HK-2 (cell line): ENCODE data around the gene HIP1R.

Experiments
- DNase-seq: peaks from one replicate; pipeline ENCODE4 v3.0.0-alpha.2; 2018; ENCODE audit not compliant: unreplicated experiment

HIP1R gene

DNA sequence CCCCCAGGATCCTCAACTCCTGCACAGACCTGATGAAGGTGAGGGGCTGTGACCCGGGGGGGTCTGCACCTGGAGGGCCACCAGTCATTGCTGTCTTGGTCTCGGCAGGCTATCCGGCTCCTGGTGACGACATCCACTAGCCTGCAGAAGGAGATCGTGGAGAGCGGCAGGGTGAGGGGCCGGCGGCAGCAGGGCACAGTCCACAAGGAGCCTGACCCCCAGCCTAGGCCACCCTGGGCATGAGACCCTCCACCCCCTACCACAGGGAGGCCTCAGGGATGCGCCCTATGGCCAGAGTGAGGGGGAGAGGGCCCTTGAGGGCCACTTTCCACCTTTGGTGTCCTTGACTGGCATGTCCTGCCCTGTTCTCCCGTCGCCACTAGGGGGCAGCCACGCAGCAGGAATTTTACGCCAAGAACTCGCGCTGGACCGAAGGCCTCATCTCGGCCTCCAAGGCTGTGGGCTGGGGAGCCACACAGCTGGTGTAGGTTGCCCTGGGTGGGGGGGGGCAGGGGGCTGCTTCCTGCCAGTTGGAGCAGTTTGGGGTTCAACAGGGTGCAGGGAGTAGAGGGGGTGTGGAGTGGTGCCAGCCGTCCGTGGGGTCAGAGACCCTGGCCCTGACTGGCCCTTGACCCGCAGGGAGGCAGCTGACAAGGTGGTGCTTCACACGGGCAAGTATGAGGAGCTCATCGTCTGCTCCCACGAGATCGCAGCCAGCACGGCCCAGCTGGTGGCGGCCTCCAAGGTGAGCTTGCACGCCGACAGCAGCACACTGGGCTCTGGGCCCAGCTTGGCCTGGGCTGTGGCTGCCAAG lies 25.0 kb downstream of the HIP1R start:
- peak; percentile 85 for DNase-seq

DNA sequence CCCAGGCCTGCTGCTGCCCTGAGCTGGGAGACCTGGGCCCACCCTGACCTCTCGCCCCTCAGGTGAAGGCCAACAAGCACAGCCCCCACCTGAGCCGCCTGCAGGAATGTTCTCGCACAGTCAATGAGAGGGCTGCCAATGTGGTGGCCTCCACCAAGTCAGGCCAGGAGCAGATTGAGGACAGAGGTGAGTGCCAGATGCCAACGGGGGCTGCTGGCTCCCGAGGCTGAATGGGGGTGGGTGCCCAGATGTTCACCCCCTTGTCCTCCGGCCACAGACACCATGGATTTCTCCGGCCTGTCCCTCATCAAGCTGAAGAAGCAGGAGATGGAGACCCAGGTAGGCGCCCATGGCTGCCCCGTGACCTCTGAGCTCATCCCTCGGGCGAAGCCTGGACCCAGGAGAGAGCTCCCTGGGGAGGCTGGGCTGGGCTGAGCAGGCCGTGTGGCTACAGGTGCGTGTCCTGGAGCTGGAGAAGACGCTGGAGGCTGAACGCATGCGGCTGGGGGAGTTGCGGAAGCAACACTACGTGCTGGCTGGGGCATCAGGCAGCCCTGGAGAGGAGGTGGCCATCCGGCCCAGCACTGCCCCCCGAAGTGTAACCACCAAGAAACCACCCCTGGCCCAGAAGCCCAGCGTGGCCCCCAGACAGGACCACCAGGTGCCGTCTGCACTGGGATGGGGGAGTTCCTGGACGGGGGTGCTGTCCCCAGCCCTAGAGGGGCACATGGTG lies 25.8 kb downstream of the HIP1R start:
- no peak for DNase-seq

GRCh38 chr12:122861587-122861970 lies 26.3 kb downstream of the HIP1R start:
- DNase-seq, result no peak

GRCh38 chr12:122862110-122862634 lies 26.9 kb downstream of the HIP1R start:
- DNase-seq, result no peak

GRCh38 chr12:122862872-122863701 lies 27.8 kb downstream of the HIP1R start:
- DNase-seq, result no peak

DNA sequence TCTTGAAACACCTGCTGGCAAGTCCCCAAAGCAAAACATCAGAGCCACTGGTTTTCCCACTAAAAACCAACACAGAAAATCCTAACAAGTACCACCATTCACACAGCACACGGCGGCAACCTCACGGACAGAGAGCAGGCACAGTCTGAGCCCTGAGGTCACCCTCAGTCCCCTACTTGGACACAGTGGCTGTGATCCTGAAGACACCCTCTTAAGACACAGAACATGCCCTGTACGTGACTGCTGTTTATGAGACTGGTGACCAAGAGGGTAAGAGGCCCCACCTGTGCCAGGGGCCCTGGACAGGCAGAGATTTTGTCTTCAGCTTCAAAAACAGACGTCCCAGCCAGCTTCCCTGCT lies 29.6 kb downstream of the HIP1R start:
- no peak for DNase-seq

DNA sequence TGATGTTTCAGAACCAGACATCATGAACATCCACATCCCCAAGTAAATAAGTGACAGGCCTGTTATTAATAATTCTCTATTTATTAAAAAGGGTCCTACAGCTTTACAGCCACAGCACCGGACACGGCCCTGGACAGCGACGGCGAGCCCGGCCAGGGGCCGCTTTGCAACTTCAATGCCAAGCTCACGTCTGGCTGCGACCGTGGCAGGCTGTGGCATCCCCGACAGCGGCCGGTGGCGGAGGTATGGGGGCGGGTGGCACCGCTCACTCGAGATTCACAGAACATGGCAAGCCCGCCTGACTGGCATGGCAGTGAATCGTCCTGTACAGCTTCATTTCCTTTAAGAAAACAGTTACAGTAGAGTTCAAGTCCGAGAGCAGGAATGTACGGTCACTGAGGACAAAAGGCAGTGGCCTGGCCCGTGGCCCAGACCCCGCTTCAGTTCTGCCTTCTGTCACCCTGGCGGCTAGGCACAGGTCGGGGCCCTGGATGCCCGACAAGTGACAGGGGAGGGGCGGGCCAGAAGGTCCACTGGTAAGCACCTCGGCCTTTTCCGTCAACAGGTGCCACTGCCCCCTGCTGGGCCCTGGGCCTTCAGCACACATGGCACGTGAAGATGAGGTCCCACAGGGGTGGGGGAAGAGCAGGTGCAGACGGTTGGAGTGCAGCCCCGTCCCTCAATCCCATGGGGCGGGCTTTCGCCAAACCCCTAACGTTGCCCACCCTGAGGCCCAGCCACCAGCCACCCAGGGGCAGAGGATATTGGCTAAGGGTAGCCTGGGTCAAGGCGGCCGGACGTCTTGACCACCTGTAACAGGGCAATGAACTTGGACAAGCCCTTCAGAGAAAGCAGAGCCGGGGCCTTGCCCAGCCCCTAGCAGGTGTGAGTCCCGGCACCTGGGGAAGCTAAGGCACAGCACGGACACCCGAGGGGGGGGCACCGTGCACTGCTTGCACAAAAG lies 30.3 kb downstream of the HIP1R start:
- DNase-seq, result no peak

DNA sequence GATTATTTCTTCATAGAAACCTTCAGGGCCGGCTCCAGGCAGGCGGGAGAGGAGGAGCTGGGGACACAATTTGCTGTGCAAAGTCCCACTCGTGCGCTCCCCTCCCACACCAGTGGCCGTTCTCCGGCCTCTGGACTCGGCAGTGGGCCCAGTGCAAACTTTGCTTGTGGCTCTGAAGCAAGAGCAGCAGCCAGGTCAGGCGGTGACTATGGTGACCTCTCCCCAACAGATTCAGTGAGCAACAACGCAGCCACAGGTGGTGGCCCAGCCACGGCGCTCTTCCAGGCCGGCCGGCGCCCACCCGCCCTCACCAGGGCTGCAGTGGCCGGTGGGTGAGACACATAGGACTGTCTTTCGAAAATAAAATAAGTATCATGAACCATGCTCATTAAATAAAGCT lies 31.1 kb downstream of the HIP1R start:
- DNase-seq, result no peak

DNA sequence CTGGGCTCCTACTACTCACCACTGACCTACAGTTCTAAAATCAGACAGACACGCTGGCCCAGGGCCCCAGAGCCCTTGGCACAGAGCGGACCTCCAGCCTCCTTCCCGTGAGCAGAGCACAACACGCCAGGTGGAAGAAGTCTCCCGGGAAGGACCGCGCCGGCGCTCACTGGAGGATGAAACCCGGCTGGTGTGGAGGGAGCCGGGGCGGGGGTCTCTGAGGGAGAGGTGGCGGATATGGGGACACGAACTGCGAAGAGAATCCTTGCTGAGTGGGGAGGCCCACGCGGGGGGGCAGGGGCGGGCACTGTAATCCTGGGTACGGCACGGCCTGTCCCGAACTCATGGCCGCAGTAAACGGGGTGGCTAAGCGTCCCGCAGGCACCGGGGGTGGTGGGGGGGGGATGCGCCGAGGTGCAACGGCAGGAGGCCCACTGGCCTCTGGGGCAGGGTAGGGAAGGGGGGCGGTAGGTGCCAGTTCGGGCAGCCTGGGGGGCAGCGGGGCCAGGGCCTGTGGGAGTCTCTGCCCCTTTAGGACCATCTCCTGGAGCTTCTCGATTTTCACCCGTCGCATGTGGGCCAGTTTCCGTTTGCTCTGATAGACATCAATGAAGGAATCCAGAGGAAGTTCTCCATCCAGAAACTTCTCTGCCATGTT lies 31.8 kb downstream of the HIP1R start:
- DNase-seq, result no peak

- no peak for DNase-seq
These were observed 32.6 kb downstream of the HIP1R start for GRCh38 chr12:122867691-122868461.

GRCh38 chr12:122868471-122869177 lies 33.4 kb downstream of the HIP1R start:
- no peak for DNase-seq

DNA sequence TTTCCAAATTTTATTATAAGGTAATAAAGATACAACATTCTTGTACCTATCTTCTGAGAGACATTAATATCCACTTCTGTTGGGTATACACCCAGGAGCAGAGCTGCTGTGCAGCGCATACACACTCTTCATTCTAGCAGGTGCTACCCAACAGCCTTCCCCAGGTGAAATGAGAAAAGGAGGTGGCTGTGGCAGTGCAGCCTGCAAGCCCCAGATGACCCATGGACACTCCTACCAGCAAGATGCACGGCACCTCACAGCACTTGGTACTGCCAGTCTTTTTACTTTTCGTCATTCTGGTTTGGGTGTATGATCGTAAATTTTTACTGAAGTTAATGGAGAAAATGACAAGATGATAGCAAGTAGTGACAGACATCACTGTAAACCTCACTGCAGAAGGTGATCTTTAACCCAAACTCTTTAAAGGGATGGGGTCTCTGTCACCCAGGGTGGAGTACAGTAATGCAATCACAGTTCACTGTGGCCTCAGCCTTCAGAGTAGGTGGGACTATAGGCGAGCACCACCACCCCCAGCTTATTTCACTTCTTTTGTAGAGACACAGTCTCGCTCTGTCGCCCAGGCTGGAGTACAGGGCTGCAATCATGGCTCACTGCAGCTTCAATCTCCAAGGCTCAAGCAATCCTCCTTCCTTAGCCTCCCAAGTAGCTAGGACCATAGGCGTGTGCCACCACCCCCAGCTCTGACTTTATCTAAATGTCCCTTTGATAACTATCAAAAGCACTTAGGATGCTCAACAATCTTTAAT lies 34.1 kb downstream of the HIP1R start:
- no peak for DNase-seq

DNA sequence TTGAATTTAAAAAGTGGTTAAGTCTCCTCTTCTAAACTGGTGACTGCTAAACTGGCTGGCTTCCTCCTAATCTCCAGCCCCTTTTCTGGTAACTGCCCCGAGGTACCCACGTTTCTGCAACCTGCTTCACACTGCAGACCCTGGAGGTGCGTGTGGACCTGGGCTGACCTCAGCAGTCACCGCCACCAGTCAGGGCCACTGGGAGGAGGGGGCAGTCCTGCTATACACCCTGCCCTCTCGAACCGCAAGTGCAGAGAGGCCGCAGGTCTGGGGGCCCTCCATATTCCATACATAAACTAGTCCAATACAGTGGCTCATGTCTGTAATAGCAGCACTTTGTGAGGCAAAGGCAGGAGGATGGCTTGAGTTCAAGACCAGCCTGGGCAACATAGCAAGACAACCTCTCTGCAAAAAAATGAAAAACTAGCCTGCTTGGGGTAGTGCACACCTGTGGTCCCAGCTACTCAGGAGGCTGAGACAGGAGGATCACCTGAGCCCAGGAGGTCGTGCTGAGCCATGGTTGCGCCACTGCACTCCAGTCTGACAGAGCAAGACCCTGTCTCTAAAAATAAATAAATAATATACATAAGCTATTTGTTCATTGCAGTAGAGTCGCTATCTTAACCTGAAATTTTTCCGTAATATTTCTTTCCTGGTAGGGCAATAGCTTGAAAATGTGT lies 35.0 kb downstream of the HIP1R start:
- DNase-seq, result no peak

GRCh38 chr12:122870867-122871664 lies 35.8 kb downstream of the HIP1R start:
- DNase-seq, result no peak

DNA sequence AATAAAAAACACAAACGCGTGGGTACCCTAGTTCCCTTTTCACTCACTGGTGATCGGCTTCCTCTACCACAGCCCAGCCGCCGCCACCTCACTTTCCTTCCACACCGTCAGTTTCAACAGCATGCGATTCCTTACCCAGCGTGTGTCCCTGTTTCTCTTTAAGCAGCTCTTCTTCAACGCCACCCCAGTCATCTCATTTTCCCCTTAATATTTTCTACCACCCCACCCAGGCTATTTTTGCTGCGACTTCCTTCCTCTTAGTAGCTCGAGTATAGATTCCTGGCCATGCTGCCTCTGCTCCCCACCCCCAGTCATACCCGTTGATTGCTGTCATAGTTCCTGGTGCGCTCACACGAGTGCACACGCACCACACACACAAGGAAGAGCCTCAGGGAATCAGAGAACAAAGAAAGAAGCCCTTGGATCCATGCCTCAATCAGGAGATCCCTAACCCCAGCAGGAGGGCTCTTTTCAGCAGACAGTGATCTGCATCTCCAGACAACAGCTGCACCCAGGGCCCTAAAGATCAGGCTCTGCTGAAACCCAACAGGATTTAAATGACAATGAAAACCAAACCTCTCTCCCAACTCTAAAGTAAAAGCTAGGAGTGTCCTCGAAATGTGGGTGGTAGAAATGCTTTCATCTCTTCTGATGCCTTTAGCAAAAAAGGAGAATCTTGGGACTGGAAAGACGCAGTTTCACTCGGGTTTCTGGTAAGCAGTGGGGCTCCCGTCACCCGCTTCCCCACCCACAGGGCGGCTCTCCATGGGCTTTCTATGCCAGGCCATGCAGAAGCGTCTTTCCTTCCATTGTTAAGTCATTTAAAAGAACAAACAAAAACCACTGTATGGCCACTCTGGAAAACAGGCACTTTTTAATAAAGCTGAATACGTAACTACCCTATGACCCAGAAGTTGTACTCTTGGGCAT lies 36.9 kb downstream of the HIP1R start:
- no peak for DNase-seq
